HepG2 (cell line): ENCODE measurements around the gene KDM2B.

ENCODE experiments used
- DPF2 ChIP-seq: sonication (generic); formaldehyde crosslinking; IDR thresholded peaks from 2 replicates; pipeline ENCODE4 v1.4.0; 2020; ENCODE audit warnings: mild to moderate bottlenecking, low read depth, missing genetic modification reagents, borderline replicate concordance
- EP300 ChIP-seq, 3 experiments: sonication (generic) in 1 of 3; formaldehyde crosslinking in 1 of 3; IDR thresholded peaks; 2 replicates each; pipeline versions ENCODE4 v1.5.1 to v1.6.1; 2011 to 2020; ENCODE audit warnings: low read depth in 2 of 3, low read length in 2 of 3, borderline replicate concordance in 1 of 3, improper control_type of control experiment in 1 of 3, mild to moderate bottlenecking in 1 of 3, missing genetic modification reagents in 1 of 3, moderate library complexity in 1 of 3
- SRSF9 ChIP-seq: fragments of 200-400 bp; formaldehyde crosslinking; IDR thresholded peaks from 2 replicates; pipeline ENCODE4 v1.6.1; 2018; ENCODE audit warnings: borderline replicate concordance, mild to moderate bottlenecking, low read depth, low read length; ENCODE audit not compliant: insufficient read depth, poor library complexity, severe bottlenecking
- TAF1 ChIP-seq: sonication (generic); formaldehyde crosslinking; IDR thresholded peaks from 2 replicates; pipeline ENCODE4 v1.4.0; 2020; ENCODE audit warnings: missing genetic modification reagents
- TCF12 ChIP-seq, 2 experiments: fragments of 450-650 bp in 1 of 2; sonication (generic) in 1 of 2; formaldehyde crosslinking in 1 of 2; IDR thresholded peaks; 2 replicates each; pipeline versions ENCODE4 v1.6.1 to v1.8.0; 2017 to 2022; ENCODE audit warnings: antibody characterized with exemption in 1 of 2, mild to moderate bottlenecking in 1 of 2, missing genetic modification reagents in 1 of 2, moderate library complexity in 1 of 2
- ZBTB7A ChIP-seq: sonication (generic); formaldehyde crosslinking; IDR thresholded peaks from 2 replicates; pipeline ENCODE4 v1.8.0; 2022; ENCODE audit warnings: mild to moderate bottlenecking, missing genetic modification reagents
- TF ChIP-seq, protein P1 (sequence below): sonication (generic); formaldehyde crosslinking; IDR thresholded peaks from 2 replicates; pipeline ENCODE4 v1.4.0; 2020; ENCODE audit warnings: missing genetic modification reagents

DNA sequence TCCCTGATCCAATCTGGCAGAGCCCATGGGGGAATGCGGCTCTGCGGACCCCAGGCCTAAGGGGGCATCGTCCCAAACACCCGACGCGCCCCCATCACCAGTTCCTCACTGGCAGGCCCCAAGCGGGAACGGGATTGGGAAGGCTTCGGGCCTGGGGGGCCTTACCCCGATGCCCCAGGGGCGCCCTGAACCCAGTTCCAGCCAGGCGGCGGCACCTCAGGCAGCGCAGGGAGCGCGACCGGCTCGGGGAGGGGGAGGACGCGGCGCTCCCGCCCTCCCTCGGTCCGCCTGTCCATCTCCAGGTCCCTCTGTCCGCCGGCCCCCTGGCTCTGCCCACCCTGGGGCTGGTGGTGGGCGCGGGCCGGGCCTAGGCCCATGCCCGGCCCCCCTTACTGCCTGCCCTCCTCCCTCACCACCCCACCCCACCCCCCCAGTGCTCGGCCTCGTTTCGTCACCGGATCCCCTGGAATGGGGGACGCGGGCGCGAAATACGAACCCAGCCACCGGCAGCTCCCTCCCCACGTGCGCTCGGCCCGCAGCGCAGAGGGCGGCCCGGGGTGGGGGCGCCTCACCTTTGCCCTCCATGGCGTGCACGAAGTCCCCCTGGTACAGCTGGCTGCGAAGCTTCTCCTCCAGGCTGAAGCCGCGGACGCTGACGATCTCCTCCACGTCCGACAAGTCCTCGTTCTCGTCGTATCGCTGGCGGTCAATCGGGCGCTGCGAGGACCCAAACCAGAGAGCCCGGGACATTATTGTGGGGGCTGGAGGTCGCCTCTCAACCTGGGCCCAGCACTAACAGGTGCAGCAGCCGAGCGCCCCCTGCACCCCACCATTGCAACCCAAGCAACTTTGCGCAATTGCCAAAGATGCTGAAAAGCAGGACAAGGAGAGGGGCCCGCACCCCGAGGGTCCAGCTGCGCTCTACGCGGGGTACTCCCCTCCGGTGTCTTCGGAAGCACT, 2.3 kb downstream of the KDM2B start:
- TF ChIP-seq, protein P1, sequence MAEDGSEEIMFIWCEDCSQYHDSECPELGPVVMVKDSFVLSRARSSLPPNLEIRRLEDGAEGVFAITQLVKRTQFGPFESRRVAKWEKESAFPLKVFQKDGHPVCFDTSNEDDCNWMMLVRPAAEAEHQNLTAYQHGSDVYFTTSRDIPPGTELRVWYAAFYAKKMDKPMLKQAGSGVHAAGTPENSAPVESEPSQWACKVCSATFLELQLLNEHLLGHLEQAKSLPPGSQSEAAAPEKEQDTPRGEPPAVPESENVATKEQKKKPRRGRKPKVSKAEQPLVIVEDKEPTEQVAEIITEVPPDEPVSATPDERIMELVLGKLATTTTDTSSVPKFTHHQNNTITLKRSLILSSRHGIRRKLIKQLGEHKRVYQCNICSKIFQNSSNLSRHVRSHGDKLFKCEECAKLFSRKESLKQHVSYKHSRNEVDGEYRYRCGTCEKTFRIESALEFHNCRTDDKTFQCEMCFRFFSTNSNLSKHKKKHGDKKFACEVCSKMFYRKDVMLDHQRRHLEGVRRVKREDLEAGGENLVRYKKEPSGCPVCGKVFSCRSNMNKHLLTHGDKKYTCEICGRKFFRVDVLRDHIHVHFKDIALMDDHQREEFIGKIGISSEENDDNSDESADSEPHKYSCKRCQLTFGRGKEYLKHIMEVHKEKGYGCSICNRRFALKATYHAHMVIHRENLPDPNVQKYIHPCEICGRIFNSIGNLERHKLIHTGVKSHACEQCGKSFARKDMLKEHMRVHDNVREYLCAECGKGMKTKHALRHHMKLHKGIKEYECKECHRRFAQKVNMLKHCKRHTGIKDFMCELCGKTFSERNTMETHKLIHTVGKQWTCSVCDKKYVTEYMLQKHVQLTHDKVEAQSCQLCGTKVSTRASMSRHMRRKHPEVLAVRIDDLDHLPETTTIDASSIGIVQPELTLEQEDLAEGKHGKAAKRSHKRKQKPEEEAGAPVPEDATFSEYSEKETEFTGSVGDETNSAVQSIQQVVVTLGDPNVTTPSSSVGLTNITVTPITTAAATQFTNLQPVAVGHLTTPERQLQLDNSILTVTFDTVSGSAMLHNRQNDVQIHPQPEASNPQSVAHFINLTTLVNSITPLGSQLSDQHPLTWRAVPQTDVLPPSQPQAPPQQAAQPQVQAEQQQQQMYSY (CRISPR knock-in tag), result no peak
- TF ChIP-seq TCF12 (IDR thresholded peaks at IDR 0.05) (no peak), TCF12 (CRISPR knock-in tag; IDR thresholded peaks at IDR 0.05) (no peak), DPF2 (no peak), EP300 (IDR thresholded peaks at IDR 0.05; ENCODE audit: low read depth in 2 of 2, low read length in 2 of 2) (no peak), EP300 (CRISPR knock-in tag; IDR thresholded peaks at IDR 0.05; ENCODE audit: borderline replicate concordance) (no peak), TAF1 (CRISPR knock-in tag) (no peak), SRSF9 (no peak), ZBTB7A (no peak)
